B cell (primary cell): ENCODE results near the gene KRTAP3-1.

Experiments used
- CTCF ChIP-seq: fragments of 200-600 bp; IDR thresholded peaks from one replicate; pipeline ENCODE4 v1.8.0; 2022; ENCODE audit warnings: antibody characterized with exemption, mild to moderate bottlenecking
- EZH2 ChIP-seq: IDR thresholded peaks from 2 replicates; pipeline ENCODE4 v1.6.1; 2012; ENCODE audit warnings: borderline replicate concordance, low read depth, mild to moderate bottlenecking, moderate library complexity, low read length; ENCODE audit not compliant: insufficient read depth, poor library complexity, severe bottlenecking

GRCh38 chr17:41020336-41020735, 11.4 kb upstream of the KRTAP3-1 start:
- TF ChIP-seq EZH2: no peak
- TF ChIP-seq CTCF: no peak
